GM12878 (cell line): ENCODE data around the gene CCDC78. TPM values are rescaled to one million over a fixed set of nuclear protein-coding genes. Genes with fewer than 3 reads are reported as not detected.

Source experiments
- ATAC-seq: fragments of 200-7000 bp; cut with Tn5 transposase; 3 replicates; pipeline ENCODE4 v1.9.1; 2020; ENCODE audit warnings: mild to moderate bottlenecking, moderate library complexity
- BruUV-seq: library from RNA; stranded (reverse); fragments of 400-500 nt; replicated peaks from 2 replicates; lab custom pipeline; 2021; lab: Mats Ljungman, UMichigan
- CTCF ChIA-PET: fragments of 300-600 bp; sonication (Branson Sonifier 250); formaldehyde crosslinking; extraction: SDS; loops from one replicate; lab custom pipeline; 2021; ENCODE audit warnings: inconsistent platforms; lab: Yijun Ruan, JAX
- POLR2A ChIA-PET: fragments of 350-600 bp; formaldehyde crosslinking; extraction: SDS; loops from one replicate; lab custom pipeline; 2021; ENCODE audit warnings: inconsistent platforms; lab: Charles Lee
- RAD21 ChIA-PET: fragments of 300-600 bp; sonication (Branson Sonifier 250); formaldehyde crosslinking; loops from one replicate; lab custom pipeline; 2023; ENCODE audit warnings: antibody characterized with exemption; ENCODE audit not compliant: unreplicated experiment; lab: Charles Lee
- SMC1A ChIA-PET: fragments of 300-600 bp; sonication (Branson Sonifier 250); formaldehyde crosslinking; loops from one replicate; lab custom pipeline; 2023; ENCODE audit not compliant: unreplicated experiment, uncharacterized antibody; lab: Charles Lee
- DNase-seq: peaks from one replicate; pipeline ENCODE4 v3.0.0-alpha.2; 2011; ENCODE audit warnings: low read depth, low spot score
- FAIRE-seq: peaks from 3 replicates; lab custom pipeline; 2011; peaks lifted over from hg19 to GRCh38; lab: Jason Lieb, UNC
- H2AFZ ChIP-seq: 2 replicates; pipeline ENCODE4 v1.6.0; 2011; ENCODE audit warnings: low read depth, low read length, control low read depth; ENCODE audit not compliant: control insufficient read depth
- H3K27ac ChIP-seq: 2 replicates; pipeline ENCODE4 v1.5.1; 2011; ENCODE audit warnings: control low read depth; ENCODE audit not compliant: control insufficient read depth, insufficient read depth
- H3K27me3 ChIP-seq, 2 experiments: replicated peaks in 1 of 2; 2 replicates each; pipeline versions ENCODE4 v1.6.0 to v1.6.1; 2011; ENCODE audit warnings: low read length in 1 of 2; ENCODE audit not compliant: control insufficient read depth in 2 of 2, insufficient read depth in 2 of 2
- H3K36me3 ChIP-seq, 2 experiments: 2 replicates each; pipeline ENCODE4 v1.5.1; 2011; ENCODE audit warnings: low read length in 1 of 2; ENCODE audit not compliant: control insufficient read depth in 2 of 2, insufficient read depth in 2 of 2
- H3K4me1 ChIP-seq: 2 replicates; pipeline ENCODE4 v1.6.1; 2011; ENCODE audit warnings: mild to moderate bottlenecking, low read length, moderate library complexity, mixed read lengths; ENCODE audit not compliant: control insufficient read depth, insufficient read depth
- H3K4me2 ChIP-seq: 2 replicates; pipeline ENCODE4 v1.6.0; 2011; ENCODE audit warnings: control low read depth; ENCODE audit not compliant: control insufficient read depth, insufficient read depth
- H3K4me3 ChIP-seq: fragments of 200-600 bp; sonication (generic); 2 replicates; pipeline ENCODE4 v1.5.1; 2016
- H3K79me2 ChIP-seq: 2 replicates; pipeline ENCODE4 v1.6.0; 2011; ENCODE audit warnings: low read length; ENCODE audit not compliant: control insufficient read depth, insufficient read depth
- H3K9ac ChIP-seq: 2 replicates; pipeline ENCODE4 v1.8.0; 2011; ENCODE audit warnings: low read length, control low read depth, mixed read lengths; ENCODE audit not compliant: control insufficient read depth, insufficient read depth
- H3K9me3 ChIP-seq: replicated peaks from 3 replicates; pipeline ENCODE4 v1.5.1; 2011; ENCODE audit warnings: mild to moderate bottlenecking, low read length; ENCODE audit not compliant: control insufficient read depth, insufficient read depth
- H4K20me1 ChIP-seq: 2 replicates; pipeline ENCODE4 v1.6.0; 2011; ENCODE audit not compliant: control insufficient read depth, insufficient read depth
- DPF2 ChIP-seq: fragments of 450-650 bp; IDR thresholded peaks from 2 replicates; pipeline ENCODE4 v1.6.1; 2017; ENCODE audit warnings: mild to moderate bottlenecking
- HDAC2 ChIP-seq: fragments of 200-600 bp; sonication (generic); IDR thresholded peaks from 2 replicates; pipeline ENCODE4 v1.6.1; 2017
- MEF2A ChIP-seq: IDR thresholded peaks from 2 replicates; pipeline ENCODE4 v1.6.1; 2011; ENCODE audit warnings: low read depth, mild to moderate bottlenecking, low read length, moderate library complexity; ENCODE audit not compliant: insufficient read depth
- NFYB ChIP-seq: IDR thresholded peaks from 2 replicates; pipeline ENCODE4 v1.6.1; 2011; ENCODE audit warnings: low read depth, mild to moderate bottlenecking, low read length, improper control_type of control experiment, moderate library complexity; ENCODE audit not compliant: insufficient read depth
- NR2C1 ChIP-seq: fragments of 450-650 bp; IDR thresholded peaks from 2 replicates; pipeline ENCODE4 v1.6.1; 2017; ENCODE audit warnings: antibody characterized with exemption, mild to moderate bottlenecking, moderate library complexity
- POU2F2 ChIP-seq: IDR thresholded peaks from 3 replicates; pipeline ENCODE4 v1.6.1; 2011; ENCODE audit warnings: low read depth, mild to moderate bottlenecking, low read length, borderline replicate concordance
- RAD51 ChIP-seq: fragments of 450-650 bp; IDR thresholded peaks from 2 replicates; pipeline ENCODE4 v1.6.1; 2016; ENCODE audit warnings: moderate library complexity, mild to moderate bottlenecking, inconsistent platforms
- RFX5 ChIP-seq: IDR thresholded peaks from 2 replicates; pipeline ENCODE4 v1.6.1; 2011; ENCODE audit warnings: low read depth, low read length, improper control_type of control experiment
- SMAD1 ChIP-seq: fragments of 450-650 bp; IDR thresholded peaks from 2 replicates; pipeline ENCODE4 v1.6.1; 2018; ENCODE audit warnings: mild to moderate bottlenecking, low read depth; ENCODE audit not compliant: partially characterized antibody
- SP1 ChIP-seq: IDR thresholded peaks from one replicate; pipeline ENCODE4 v1.6.1; 2011; ENCODE audit warnings: low read depth, low read length
- STAT1 ChIP-seq: fragments of 450-650 bp; conservative IDR thresholded peaks from 2 replicates; pipeline ENCODE4 v1.6.1; 2014; ENCODE audit warnings: antibody characterized with exemption, mild to moderate bottlenecking
- TAF1 ChIP-seq: IDR thresholded peaks from 2 replicates; pipeline ENCODE4 v1.6.1; 2011; ENCODE audit warnings: mild to moderate bottlenecking, low read depth, low read length, borderline replicate concordance
- TCF7 ChIP-seq: IDR thresholded peaks from 2 replicates; pipeline ENCODE4 v1.6.1; 2014; ENCODE audit warnings: antibody characterized with exemption, borderline replicate concordance
- ZNF384 ChIP-seq: IDR thresholded peaks from 2 replicates; pipeline ENCODE4 v1.6.1; 2012; ENCODE audit warnings: low read depth, mild to moderate bottlenecking, low read length, improper control_type of control experiment, borderline replicate concordance
- WGBS: methylation state at CpG from one replicate; pipeline ENCODE4 v1.1.6; 2016; ENCODE audit warnings: low lambda C conversion rate; ENCODE audit not compliant: insufficient replicate concordance, insufficient coverage; ENCODE audit errors: missing lambda C conversion rate; 5-methylcytosine and 5-hydroxymethylcytosine counted together
- in situ Hi-C: fragments of 300-500 bp; cut with MboI; formaldehyde crosslinking; loops from 9 replicates; pipeline ENCODE4 v1.14.3; 2018; ENCODE audit warnings: mixed read lengths
- intact Hi-C: fragments of 100-400 bp; cut with micrococcal nuclease; formaldehyde crosslinking; loops from one replicate; pipeline ENCODE4 v1.14.2; 2022; ENCODE audit not compliant: unreplicated experiment
- polyA plus RNA-seq, 11 experiments: library from polyadenylated mRNA; depleted of rRNA in 4 of 11; unstranded in 6 of 11; stranded (reverse) in 5 of 11; fragments of >200 nt; fragmentation: Nextera tagmentation in 4 of 11; fragmentation: Illumina TruSeq in 1 of 11; extraction: Ambion mirVana in 4 of 11; extraction: Trizol in 1 of 11; gene quantifications; 1 replicate in 1 of 11; 2 replicates in 10 of 11; pipeline versions ENCODE4 v1.2.1 to v1.2.3, GENCODE V29; 2011 to 2016; ENCODE audit warnings: inconsistent platforms in 2 of 11, missing spikeins in 2 of 11, low read depth in 1 of 11
- total RNA-seq, 4 experiments: library from RNA; depleted of rRNA in 3 of 4; stranded (reverse); fragments of >200 nt in 3 of 4; fragmentation: Illumina TruSeq in 1 of 4; extraction: Trizol in 1 of 4; gene quantifications; 2 replicates each; pipeline versions ENCODE4 v1.2.1 to v1.2.3, GENCODE V29; 2013 to 2021
- TF ChIP-seq, protein P1 (sequence below): fragments of 450-650 bp; IDR thresholded peaks from 2 replicates; pipeline ENCODE4 v1.6.1; 2017; ENCODE audit warnings: mild to moderate bottlenecking, low read depth, inconsistent platforms; ENCODE audit not compliant: poor library complexity, severe bottlenecking
- TF ChIP-seq, protein P2 (sequence below): IDR thresholded peaks from 2 replicates; pipeline ENCODE4 v1.6.1; 2011; ENCODE audit warnings: borderline replicate concordance, low read depth, mild to moderate bottlenecking, moderate library complexity, mixed read lengths, low read length; ENCODE audit not compliant: insufficient read depth; ENCODE audit errors: extremely low read length
- TF ChIP-seq, protein P3 (sequence below): fragments of 450-650 bp; formaldehyde crosslinking; IDR thresholded peaks from 2 replicates; pipeline ENCODE4 v1.4.0; 2022; ENCODE audit warnings: mild to moderate bottlenecking, moderate library complexity

Gene CCDC78
- total and polyA plus RNA-seq, 10 of the 15 experiments (the other 5 are each of a cell fraction or from before 2014, with no cell fraction given): 0.10 to 26.2 (median 5.4) TPM

- no peak overlapping the region for H2AFZ ChIP-seq
- no TSS peak for BruUV-seq
- ChIA-PET RAD21 (no interaction called here), SMC1A (no interaction called here), CTCF (interaction anchor here (0.6 to 2.3 kb wide), 2 partner anchors 29 to 978 kb away, joined by 3 to 16 read pairs; no protein-coding TSS in a partner anchor), POLR2A (interaction anchor here (0.5 to 3.4 kb wide), 2 partner anchors 22 to 731 kb away, joined by 5 to 16 read pairs; partner anchors contain the start of gene ANTKMT)
- H3K9me3 ChIP-seq: no peaks in the 10 kb centered on the region
- H3K4me1 ChIP-seq: peaks cover 16% of the 10 kb centered on the region
- H3K4me3 ChIP-seq: no peak overlapping the region
- intact Hi-C loops (loop anchor here (2.0 to 5.0 kb wide), 2 partner anchors 21 to 45 kb away; partner anchors contain the start of genes ANTKMT, CHTF18 and RPUSD1), in situ Hi-C loops (loop anchor here (5.0 kb wide), 1 partner anchor 45 kb away; the partner anchor contains the start of genes CHTF18 and RPUSD1)
- H3K9ac ChIP-seq: no peak overlapping the region
- H3K36me3 ChIP-seq: no peaks in the 10 kb centered on the region
- no peak overlapping the region for H3K4me2 ChIP-seq
- no peaks in the 10 kb centered on the region for H4K20me1 ChIP-seq
- no peak overlapping the region for H3K27ac ChIP-seq
- 87% methylated on average over 15 of the region's 15 CpGs for WGBS
- FAIRE-seq (no peak), ATAC-seq (no peak), DNase-seq (no peak)
- peaks cover 16% of the 10 kb centered on the region for H3K79me2 ChIP-seq
- TF ChIP-seq, protein P1, sequence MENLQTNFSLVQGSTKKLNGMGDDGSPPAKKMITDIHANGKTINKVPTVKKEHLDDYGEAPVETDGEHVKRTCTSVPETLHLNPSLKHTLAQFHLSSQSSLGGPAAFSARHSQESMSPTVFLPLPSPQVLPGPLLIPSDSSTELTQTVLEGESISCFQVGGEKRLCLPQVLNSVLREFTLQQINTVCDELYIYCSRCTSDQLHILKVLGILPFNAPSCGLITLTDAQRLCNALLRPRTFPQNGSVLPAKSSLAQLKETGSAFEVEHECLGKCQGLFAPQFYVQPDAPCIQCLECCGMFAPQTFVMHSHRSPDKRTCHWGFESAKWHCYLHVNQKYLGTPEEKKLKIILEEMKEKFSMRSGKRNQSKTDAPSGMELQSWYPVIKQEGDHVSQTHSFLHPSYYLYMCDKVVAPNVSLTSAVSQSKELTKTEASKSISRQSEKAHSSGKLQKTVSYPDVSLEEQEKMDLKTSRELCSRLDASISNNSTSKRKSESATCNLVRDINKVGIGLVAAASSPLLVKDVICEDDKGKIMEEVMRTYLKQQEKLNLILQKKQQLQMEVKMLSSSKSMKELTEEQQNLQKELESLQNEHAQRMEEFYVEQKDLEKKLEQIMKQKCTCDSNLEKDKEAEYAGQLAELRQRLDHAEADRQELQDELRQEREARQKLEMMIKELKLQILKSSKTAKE: no peak
- TF ChIP-seq RAD51: no peak
- TF ChIP-seq TAF1: no peak
- no peak for TF ChIP-seq RFX5
- no peak for TF ChIP-seq STAT1
- no peak for TF ChIP-seq SMAD1
- TF ChIP-seq POU2F2: no peak
- no peak for TF ChIP-seq TCF7
- TF ChIP-seq, protein P2, sequence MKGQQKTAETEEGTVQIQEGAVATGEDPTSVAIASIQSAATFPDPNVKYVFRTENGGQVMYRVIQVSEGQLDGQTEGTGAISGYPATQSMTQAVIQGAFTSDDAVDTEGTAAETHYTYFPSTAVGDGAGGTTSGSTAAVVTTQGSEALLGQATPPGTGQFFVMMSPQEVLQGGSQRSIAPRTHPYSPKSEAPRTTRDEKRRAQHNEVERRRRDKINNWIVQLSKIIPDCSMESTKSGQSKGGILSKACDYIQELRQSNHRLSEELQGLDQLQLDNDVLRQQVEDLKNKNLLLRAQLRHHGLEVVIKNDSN: no peak
- TF ChIP-seq SP1: no peak
- no peak for TF ChIP-seq HDAC2
- no peak for TF ChIP-seq DPF2
- no peak for TF ChIP-seq NFYB
- no peak for TF ChIP-seq MEF2A
- TF ChIP-seq ZNF384: no peak
- TF ChIP-seq NR2C1: no peak
- TF ChIP-seq, protein P3, sequence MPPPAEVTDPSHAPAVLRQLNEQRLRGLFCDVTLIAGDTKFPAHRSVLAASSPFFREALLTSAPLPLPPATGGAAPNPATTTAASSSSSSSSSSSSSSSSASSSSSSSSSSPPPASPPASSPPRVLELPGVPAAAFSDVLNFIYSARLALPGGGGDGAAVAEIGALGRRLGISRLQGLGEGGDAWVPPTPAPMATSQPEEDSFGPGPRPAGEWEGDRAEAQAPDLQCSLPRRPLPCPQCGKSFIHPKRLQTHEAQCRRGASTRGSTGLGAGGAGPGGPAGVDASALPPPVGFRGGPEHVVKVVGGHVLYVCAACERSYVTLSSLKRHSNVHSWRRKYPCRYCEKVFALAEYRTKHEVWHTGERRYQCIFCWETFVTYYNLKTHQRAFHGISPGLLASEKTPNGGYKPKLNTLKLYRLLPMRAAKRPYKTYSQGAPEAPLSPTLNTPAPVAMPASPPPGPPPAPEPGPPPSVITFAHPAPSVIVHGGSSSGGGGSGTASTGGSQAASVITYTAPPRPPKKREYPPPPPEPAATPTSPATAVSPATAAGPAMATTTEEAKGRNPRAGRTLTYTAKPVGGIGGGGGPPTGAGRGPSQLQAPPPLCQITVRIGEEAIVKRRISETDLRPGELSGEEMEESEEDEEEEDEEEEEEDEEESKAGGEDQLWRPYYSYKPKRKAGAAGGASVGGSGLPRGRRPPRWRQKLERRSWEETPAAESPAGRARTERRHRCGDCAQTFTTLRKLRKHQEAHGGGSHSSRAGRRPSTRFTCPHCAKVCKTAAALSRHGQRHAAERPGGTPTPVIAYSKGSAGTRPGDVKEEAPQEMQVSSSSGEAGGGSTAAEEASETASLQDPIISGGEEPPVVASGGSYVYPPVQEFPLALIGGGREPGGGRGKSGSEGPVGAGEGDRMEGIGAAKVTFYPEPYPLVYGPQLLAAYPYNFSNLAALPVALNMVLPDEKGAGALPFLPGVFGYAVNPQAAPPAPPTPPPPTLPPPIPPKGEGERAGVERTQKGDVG (CRISPR knock-in tag): no peak
- H3K27me3 ChIP-seq: no peaks in the 10 kb centered on the region
Measured at GRCh38 chr16:741986-742629, 15.9 kb upstream of the CCDC78 start.
